ENCODE data around the gene PROM1.

GRCh38 chr4:16062601-16063000 is 21.2 kb downstream of the PROM1 start:
- TF ChIP-seq CTCF (IDR thresholded peaks at IDR 0.05) = no peak
- TF ChIP-seq POLR2A (IDR thresholded peaks at IDR 0.05) = no peak
